HEK293 (cell line): ENCODE measurements around the gene MAML2.

Source experiments
- CTCF ChIP-seq: fragments of 450-650 bp; formaldehyde crosslinking; IDR thresholded peaks from 2 replicates; pipeline ENCODE4 v1.5.1; 2016; ENCODE audit warnings: missing biosample characterization, missing genetic modification characterization
- HOXA7 ChIP-seq: sonication (generic); formaldehyde crosslinking; IDR thresholded peaks from 2 replicates; pipeline ENCODE4 v1.8.1; 2022; ENCODE audit warnings: missing genetic modification reagents, borderline replicate concordance
- INSM2 ChIP-seq: fragments of 450-650 bp; formaldehyde crosslinking; IDR thresholded peaks from 2 replicates; pipeline ENCODE4 v1.5.1; 2016; ENCODE audit warnings: missing biosample characterization, missing genetic modification characterization

- no peak for TF ChIP-seq CTCF (tag by site-specific recombination)
- no peak for TF ChIP-seq INSM2 (tag by site-specific recombination)
- TF ChIP-seq HOXA7 (CRISPR knock-in tag) = no peak
These were observed 137.6 kb downstream of the MAML2 start for GRCh38 chr11:96205460-96205809.
